Measurements from ENCODE around the gene PTTG1IP.

The PTTG1IP gene

DNA sequence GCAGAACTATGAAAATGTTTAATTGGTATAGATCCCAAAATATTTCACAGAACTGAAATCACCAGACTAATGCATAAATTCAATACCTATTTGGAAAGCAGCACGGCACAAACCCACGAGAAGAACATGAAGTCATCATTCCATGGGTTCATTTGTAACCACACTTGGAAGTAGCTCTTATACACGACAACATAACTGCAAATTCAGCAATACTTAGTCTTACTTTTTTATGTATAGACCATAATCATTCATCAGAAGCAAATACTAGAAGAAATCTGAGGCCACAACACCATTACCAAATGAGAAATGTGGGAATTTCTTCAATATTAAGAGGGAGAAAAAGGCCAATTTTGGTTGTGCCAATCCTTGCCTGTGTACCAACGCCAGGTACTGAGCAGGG is 67.6 kb downstream of the PTTG1IP start:
- no peak for DNase-seq (ENCODE audit: low read depth in 2 of 3, low spot score in 1 of 3)

GRCh38 chr21:44805226-44805625 is 68.3 kb downstream of the PTTG1IP start:
- DNase-seq (ENCODE audit: low read depth in 2 of 3, low spot score in 1 of 3), result no peak

GRCh38 chr21:44804762-44805161 is 68.7 kb downstream of the PTTG1IP start:
- DNase-seq (ENCODE audit: low read depth in 2 of 3, low spot score in 1 of 3), result no peak

- no peak for DNase-seq (ENCODE audit: low read depth in 2 of 3, low spot score in 1 of 3)
Observed at GRCh38 chr21:44803651-44804050, 69.8 kb downstream of the PTTG1IP start.

DNA sequence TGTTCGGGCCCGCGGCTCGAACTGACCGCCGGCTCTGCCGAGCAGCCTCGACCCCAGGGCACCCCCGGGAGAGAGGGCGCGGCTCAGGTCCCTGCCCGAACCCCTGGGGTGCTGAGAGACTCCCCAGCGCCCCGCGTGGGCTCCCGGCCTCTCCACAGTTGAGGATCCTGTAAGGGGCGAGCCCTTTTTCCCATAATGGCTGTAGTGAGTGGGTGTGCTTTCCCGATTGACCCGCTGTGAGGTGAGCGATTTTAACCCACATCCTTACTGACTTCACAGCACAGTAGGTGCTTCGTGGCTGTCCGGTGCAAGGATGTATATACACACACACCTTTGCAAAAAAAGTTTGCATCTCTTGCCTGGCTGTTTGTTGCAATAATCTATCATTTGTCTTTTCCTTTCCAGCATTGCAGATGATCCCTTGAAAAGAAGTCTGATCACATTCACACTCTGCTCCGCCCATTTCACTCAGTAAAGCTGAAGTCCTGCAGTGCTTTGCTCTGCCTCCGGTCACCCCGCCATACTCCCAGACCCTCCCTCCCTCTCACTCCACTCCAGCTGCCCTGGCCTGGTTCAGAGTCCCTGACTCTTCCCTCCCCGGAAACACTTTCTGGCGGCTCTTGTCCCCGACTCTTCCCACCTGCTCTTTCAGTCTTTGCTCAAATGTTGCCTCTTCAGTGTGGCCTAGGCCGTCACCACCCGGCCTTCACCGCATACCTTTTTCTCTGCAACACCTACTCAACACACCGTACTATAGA is 70.9 kb downstream of the PTTG1IP start:
- no peak for DNase-seq (ENCODE audit: low read depth in 2 of 3, low spot score in 1 of 3)

- peak; percentile 74 to 83 (median 77) for DNase-seq (ENCODE audit: low read depth in 2 of 3, low spot score in 1 of 3)
Observed at GRCh38 chr21:44801468-44802395, 71.8 kb downstream of the PTTG1IP start, which contains the start of gene UBE2G2. UBE2G2 (minus strand) TSS chr21:44801820; CDS start chr21:44801748, 72 bp downstream.

DNA sequence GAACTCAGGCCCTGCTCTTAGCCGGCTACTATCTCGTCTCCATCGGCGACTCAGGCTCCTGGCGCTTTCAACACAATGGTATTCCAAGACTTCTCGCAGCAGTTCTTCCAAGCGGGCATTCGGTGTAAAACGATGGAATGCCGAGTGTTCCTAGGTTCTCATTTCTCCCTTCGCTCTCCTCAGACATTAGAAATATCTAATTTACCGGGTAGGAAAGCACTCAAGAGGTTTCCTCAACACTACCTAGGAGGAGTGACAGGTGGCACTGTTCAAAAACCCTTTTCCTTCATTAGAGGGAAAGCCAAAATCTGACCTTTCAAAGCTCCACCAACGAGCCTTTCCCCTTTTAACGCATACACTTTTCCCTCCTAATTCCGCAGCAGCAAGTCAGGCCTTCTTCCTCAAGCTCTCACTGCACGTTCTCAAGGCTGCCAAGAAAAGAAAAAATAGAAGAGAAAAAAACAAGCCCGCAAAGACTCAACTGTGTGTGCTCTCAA is 72.5 kb downstream of the PTTG1IP start:
- DNase-seq (ENCODE audit: low read depth in 2 of 3, low spot score in 1 of 3), result peak in 1 of 3 donors; percentile 11

GRCh38 chr21:44800103-44800502 is 73.4 kb downstream of the PTTG1IP start:
- peak in 1 of 3 donors; percentile 8 for DNase-seq (ENCODE audit: low read depth in 2 of 3, low spot score in 1 of 3)

DNA sequence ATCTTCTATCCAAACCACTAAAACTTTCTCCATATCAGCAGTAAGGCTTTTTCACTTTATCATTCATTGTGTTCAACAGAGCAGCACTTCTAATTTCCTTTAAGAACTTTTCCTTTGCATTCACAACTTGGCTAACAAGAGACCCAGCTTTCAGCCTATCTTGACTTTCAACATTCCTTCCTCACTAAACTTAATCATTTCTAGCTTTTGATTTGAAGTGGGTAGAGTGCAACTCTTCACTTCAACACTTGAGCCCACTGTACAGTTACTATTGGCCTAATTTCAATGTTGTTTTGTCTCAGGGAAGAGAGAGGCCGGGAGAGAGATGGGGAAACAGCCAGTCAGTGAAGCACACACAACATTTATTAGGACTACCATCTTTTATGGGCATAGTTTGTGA is 73.8 kb downstream of the PTTG1IP start:
- no peak for DNase-seq (ENCODE audit: low read depth in 2 of 3, low spot score in 1 of 3)

All from stimulated activated CD4-positive, alpha-beta T cell treated with anti-CD3 and anti-CD28 coated beads, Interleukin-12 subunit alpha, Interleukin-12 subunit beta, amount 100 ng/mL, for 48 hours (primary cell).